Endothelial cell (in vitro differentiated cells): Measurements from ENCODE around the gene KRTAP9-9. TPM values are rescaled to one million over a fixed set of nuclear protein-coding genes. Genes with fewer than 3 reads are reported as not detected.
"Not testable (repeated sequence)": the region's sequence is repeated elsewhere in the genome, so short reads cannot be mapped to it uniquely, and the experiment has no call there.

ENCODE experiments used
- DNase-seq: peaks from one replicate; pipeline ENCODE4 v3.0.0; 2021; ENCODE audit warnings: low spot score
- H3K27ac Mint-ChIP-seq: one replicate; pipeline ENCODE4 v1.8.0; 2021; ENCODE audit warnings: mixed read lengths, inconsistent platforms; ENCODE audit not compliant: unreplicated experiment
- H3K27me3 Mint-ChIP-seq: one replicate; pipeline ENCODE4 v1.8.0; 2021; ENCODE audit warnings: mild to moderate bottlenecking, moderate library complexity, mixed read lengths, inconsistent platforms; ENCODE audit not compliant: unreplicated experiment
- H3K36me3 Mint-ChIP-seq: one replicate; pipeline ENCODE4 v1.8.0; 2021; ENCODE audit warnings: mild to moderate bottlenecking, low read depth, mixed read lengths, inconsistent platforms; ENCODE audit not compliant: unreplicated experiment
- H3K4me1 Mint-ChIP-seq: one replicate; pipeline ENCODE4 v1.8.0; 2021; ENCODE audit warnings: mild to moderate bottlenecking, mixed read lengths, inconsistent platforms; ENCODE audit not compliant: unreplicated experiment
- H3K4me3 Mint-ChIP-seq: one replicate; pipeline ENCODE4 v1.8.0; 2021; ENCODE audit warnings: mild to moderate bottlenecking, mixed read lengths, inconsistent platforms; ENCODE audit not compliant: unreplicated experiment
- H3K9me3 Mint-ChIP-seq: one replicate; pipeline ENCODE4 v1.8.0; 2021; ENCODE audit warnings: mixed read lengths, inconsistent platforms; ENCODE audit not compliant: unreplicated experiment
- total RNA-seq: library from RNA; stranded (reverse); fragmentation: NEBNext Ultra II Directional; extraction: Animal tissue kit (Norgen Biotek cat#: 25700); gene quantifications from one replicate; pipeline ENCODE4 v1.2.1, GENCODE V29; 2021; ENCODE audit not compliant: unreplicated experiment
- TF ChIP-seq, protein P1 (sequence below): fragments of 200-600 bp; sonication (generic); IDR thresholded peaks from one replicate; pipeline ENCODE4 v1.5.0; 2021; ENCODE audit warnings: antibody characterized with exemption; ENCODE audit not compliant: unreplicated experiment

Gene KRTAP9-9
- total RNA-seq, 1 donor from 2014 or later: not detected

DNA sequence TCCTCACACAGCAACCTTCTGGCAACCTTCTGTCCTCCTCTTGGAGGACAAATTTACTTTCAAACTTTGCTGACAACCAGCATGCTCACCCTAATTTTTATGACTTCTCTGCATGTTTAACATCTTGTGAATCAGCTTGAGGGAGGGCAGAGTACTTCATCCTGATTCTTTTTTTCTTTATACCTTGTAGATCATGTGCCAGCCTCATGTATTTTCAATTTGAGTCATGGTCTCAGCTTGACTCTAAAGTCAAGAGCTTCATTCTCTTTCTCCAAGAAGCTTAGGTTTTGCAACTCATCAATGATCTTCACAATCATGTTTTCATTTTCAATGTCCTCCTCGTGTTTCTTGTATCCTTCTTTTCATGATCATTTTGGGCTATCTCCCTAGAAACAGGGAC is 16.7 kb downstream of the KRTAP9-9 start:
- Mint-ChIP-seq H3K4me3 (no peak overlapping the region), H3K27ac (no peak overlapping the region), H3K9me3 (no peaks in the 10 kb centered on the region), H3K27me3 (no peaks in the 10 kb centered on the region), H3K36me3 (no peaks in the 10 kb centered on the region), H3K4me1 (no peaks in the 10 kb centered on the region)
- DNase-seq: no peak
- TF ChIP-seq, protein P1, sequence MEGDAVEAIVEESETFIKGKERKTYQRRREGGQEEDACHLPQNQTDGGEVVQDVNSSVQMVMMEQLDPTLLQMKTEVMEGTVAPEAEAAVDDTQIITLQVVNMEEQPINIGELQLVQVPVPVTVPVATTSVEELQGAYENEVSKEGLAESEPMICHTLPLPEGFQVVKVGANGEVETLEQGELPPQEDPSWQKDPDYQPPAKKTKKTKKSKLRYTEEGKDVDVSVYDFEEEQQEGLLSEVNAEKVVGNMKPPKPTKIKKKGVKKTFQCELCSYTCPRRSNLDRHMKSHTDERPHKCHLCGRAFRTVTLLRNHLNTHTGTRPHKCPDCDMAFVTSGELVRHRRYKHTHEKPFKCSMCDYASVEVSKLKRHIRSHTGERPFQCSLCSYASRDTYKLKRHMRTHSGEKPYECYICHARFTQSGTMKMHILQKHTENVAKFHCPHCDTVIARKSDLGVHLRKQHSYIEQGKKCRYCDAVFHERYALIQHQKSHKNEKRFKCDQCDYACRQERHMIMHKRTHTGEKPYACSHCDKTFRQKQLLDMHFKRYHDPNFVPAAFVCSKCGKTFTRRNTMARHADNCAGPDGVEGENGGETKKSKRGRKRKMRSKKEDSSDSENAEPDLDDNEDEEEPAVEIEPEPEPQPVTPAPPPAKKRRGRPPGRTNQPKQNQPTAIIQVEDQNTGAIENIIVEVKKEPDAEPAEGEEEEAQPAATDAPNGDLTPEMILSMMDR: no peak

DNA sequence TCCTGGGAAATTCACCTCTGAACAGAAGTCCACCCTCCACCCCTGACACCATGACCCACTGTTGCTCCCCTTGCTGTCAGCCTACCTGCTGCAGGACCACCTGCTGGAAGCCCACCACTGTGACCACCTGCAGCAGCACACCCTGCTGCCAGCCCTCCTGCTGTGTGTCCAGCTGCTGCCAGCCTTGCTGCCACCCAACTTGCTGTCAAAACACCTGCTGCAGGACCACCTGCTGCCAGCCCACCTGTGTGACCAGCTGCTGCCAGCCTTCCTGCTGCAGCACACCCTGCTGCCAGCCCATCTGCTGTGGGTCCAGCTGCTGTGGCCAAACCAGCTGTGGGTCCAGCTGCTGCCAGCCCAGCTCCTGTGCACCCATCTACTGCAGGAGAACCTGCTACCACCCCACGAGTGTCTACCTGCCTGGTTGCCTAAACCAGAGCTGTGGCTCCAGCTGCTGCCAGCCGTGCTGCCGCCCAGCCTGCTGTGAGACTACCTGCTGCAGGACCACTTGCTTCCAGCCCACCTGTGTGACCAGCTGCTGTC is 20.5 kb downstream of the KRTAP9-9 start, which contains the start of gene KRTAP9-7:
Gene KRTAP9-7, plus strand, starts transcription at position 51 of the 543 bp plus-strand sequence. Its CDS starts 0 bp downstream, at position 51.
- H3K9me3 Mint-ChIP-seq, DNase-seq, H3K4me3 Mint-ChIP-seq, H3K27ac Mint-ChIP-seq, H3K36me3 Mint-ChIP-seq, H3K27me3 Mint-ChIP-seq, H3K4me1 Mint-ChIP-seq: not testable (repeated sequence)

DNA sequence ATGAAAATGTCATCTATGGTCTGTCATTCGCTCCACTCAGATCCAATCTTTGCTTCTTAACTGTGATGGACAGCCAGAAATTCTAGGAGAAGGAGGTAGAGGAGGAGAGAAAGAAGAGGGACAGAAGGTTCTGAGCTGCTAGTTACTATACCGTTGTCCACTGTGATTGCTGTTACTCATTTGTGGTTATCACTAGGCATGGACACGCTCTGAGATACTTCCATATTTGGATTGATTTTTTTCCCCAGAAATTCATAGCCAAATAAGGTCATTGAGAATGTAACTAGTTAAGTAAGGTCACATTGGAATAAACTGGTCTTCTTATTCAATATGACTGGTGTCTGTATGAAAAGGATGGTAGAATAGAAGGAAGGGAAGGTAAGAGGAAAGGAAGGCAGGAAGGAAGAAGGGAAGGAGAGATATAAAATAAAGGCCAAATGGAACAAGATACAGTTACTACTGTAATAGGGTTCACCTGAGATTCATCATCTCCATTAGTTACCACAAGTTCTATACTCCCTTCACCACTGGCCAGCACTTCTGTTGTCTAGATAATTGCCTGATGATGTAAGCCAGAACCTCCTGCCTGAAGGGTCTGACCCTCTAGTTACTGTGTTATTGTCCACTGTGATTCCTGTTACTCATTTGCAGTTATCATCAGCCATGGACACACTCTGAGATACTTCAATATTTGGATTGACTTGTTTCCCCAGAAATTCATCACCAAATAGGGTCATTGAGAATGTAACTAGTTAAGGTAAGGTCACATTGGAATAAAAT is 23.2 kb downstream of the KRTAP9-9 start:
- Mint-ChIP-seq H3K4me1 (no peaks in the 10 kb centered on the region), H3K4me3 (no peak overlapping the region), H3K9me3 (no peaks in the 10 kb centered on the region), H3K27me3 (no peaks in the 10 kb centered on the region), H3K27ac (no peak overlapping the region), H3K36me3 (no peaks in the 10 kb centered on the region)
- TF ChIP-seq, protein P1: no peak
- DNase-seq: no peak

DNA sequence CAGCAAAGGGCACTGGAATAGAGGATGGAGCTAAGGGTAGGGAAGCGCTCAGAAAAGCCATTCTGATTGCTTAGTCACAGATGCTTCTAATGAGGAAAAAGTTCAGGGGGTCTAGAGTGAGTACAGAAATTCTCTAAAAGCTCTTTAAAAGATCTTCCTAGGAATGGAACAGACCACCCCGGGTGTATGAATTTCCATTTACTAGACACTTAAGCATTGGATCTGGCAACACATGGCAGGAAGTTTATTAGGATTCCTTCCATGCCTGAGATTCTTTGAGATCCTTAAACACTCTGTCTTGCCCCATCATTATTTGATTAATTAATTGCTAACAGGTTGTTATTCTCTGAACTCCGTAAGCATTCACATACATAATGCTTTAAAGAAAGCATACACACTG is 28.9 kb downstream of the KRTAP9-9 start:
- H3K27ac Mint-ChIP-seq: no peak overlapping the region
- no peaks in the 10 kb centered on the region for H3K9me3 Mint-ChIP-seq
- H3K27me3 Mint-ChIP-seq: no peaks in the 10 kb centered on the region
- no peaks in the 10 kb centered on the region for H3K4me1 Mint-ChIP-seq
- no peak overlapping the region for H3K4me3 Mint-ChIP-seq
- H3K36me3 Mint-ChIP-seq: no peaks in the 10 kb centered on the region
- no peak for DNase-seq
- TF ChIP-seq, protein P1: no peak

DNA sequence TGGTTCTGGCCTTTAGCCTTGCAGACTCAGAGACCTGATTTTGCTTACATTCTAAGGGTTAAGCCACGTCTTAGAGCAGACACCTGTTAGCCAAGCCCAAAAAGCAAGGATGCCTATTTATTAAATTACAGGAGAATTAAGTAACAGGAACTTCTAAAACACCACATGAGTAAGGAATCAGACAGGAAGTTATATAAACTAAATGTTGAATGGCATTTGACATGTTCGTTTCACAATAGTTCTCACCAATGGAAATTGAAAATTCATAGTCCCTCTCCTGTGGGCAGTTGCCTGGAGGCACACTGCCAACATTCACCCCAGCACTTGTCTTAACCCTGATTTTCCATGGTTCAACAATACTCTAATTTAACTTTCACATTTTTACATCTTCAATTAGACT is 29.4 kb downstream of the KRTAP9-9 start:
- Mint-ChIP-seq H3K27me3 (no peaks in the 10 kb centered on the region), H3K27ac (no peak overlapping the region), H3K4me3 (no peak overlapping the region), H3K36me3 (no peaks in the 10 kb centered on the region), H3K4me1 (no peaks in the 10 kb centered on the region), H3K9me3 (no peaks in the 10 kb centered on the region)
- TF ChIP-seq, protein P1: no peak
- DNase-seq: no peak
